GM12878 (cell line): ENCODE results near the gene TBC1D8. TPM values are rescaled to one million over a fixed set of nuclear protein-coding genes. Genes with fewer than 3 reads are reported as not detected.

Source experiments
- ATAC-seq: fragments of 200-7000 bp; cut with Tn5 transposase; 3 replicates; pipeline ENCODE4 v1.9.1; 2020; ENCODE audit warnings: mild to moderate bottlenecking, moderate library complexity
- BruUV-seq: library from RNA; stranded (reverse); fragments of 400-500 nt; replicated peaks from 2 replicates; lab custom pipeline; 2021; lab: Mats Ljungman, UMichigan
- CTCF ChIA-PET: fragments of 300-600 bp; sonication (Branson Sonifier 250); formaldehyde crosslinking; extraction: SDS; loops from one replicate; lab custom pipeline; 2021; ENCODE audit warnings: inconsistent platforms; lab: Yijun Ruan, JAX
- POLR2A ChIA-PET: fragments of 350-600 bp; formaldehyde crosslinking; extraction: SDS; loops from one replicate; lab custom pipeline; 2021; ENCODE audit warnings: inconsistent platforms; lab: Charles Lee
- RAD21 ChIA-PET: fragments of 300-600 bp; sonication (Branson Sonifier 250); formaldehyde crosslinking; loops from one replicate; lab custom pipeline; 2023; ENCODE audit warnings: antibody characterized with exemption; ENCODE audit not compliant: unreplicated experiment; lab: Charles Lee
- SMC1A ChIA-PET: fragments of 300-600 bp; sonication (Branson Sonifier 250); formaldehyde crosslinking; loops from one replicate; lab custom pipeline; 2023; ENCODE audit not compliant: unreplicated experiment, uncharacterized antibody; lab: Charles Lee
- DNase-seq: peaks from one replicate; pipeline ENCODE4 v3.0.0-alpha.2; 2011; ENCODE audit warnings: low read depth, low spot score
- FAIRE-seq: peaks from 3 replicates; lab custom pipeline; 2011; peaks lifted over from hg19 to GRCh38; lab: Jason Lieb, UNC
- H2AFZ ChIP-seq: 2 replicates; pipeline ENCODE4 v1.6.0; 2011; ENCODE audit warnings: low read depth, low read length, control low read depth; ENCODE audit not compliant: control insufficient read depth
- H3K27ac ChIP-seq: 2 replicates; pipeline ENCODE4 v1.5.1; 2011; ENCODE audit warnings: control low read depth; ENCODE audit not compliant: control insufficient read depth, insufficient read depth
- H3K27me3 ChIP-seq, 2 experiments: replicated peaks in 1 of 2; 2 replicates each; pipeline versions ENCODE4 v1.6.0 to v1.6.1; 2011; ENCODE audit warnings: low read length in 1 of 2; ENCODE audit not compliant: control insufficient read depth in 2 of 2, insufficient read depth in 2 of 2
- H3K36me3 ChIP-seq, 2 experiments: 2 replicates each; pipeline ENCODE4 v1.5.1; 2011; ENCODE audit warnings: low read length in 1 of 2; ENCODE audit not compliant: control insufficient read depth in 2 of 2, insufficient read depth in 2 of 2
- H3K4me1 ChIP-seq: 2 replicates; pipeline ENCODE4 v1.6.1; 2011; ENCODE audit warnings: mild to moderate bottlenecking, low read length, moderate library complexity, mixed read lengths; ENCODE audit not compliant: control insufficient read depth, insufficient read depth
- H3K4me2 ChIP-seq: 2 replicates; pipeline ENCODE4 v1.6.0; 2011; ENCODE audit warnings: control low read depth; ENCODE audit not compliant: control insufficient read depth, insufficient read depth
- H3K4me3 ChIP-seq: fragments of 200-600 bp; sonication (generic); 2 replicates; pipeline ENCODE4 v1.5.1; 2016
- H3K79me2 ChIP-seq: 2 replicates; pipeline ENCODE4 v1.6.0; 2011; ENCODE audit warnings: low read length; ENCODE audit not compliant: control insufficient read depth, insufficient read depth
- H3K9ac ChIP-seq: 2 replicates; pipeline ENCODE4 v1.8.0; 2011; ENCODE audit warnings: low read length, control low read depth, mixed read lengths; ENCODE audit not compliant: control insufficient read depth, insufficient read depth
- H3K9me3 ChIP-seq: replicated peaks from 3 replicates; pipeline ENCODE4 v1.5.1; 2011; ENCODE audit warnings: mild to moderate bottlenecking, low read length; ENCODE audit not compliant: control insufficient read depth, insufficient read depth
- H4K20me1 ChIP-seq: 2 replicates; pipeline ENCODE4 v1.6.0; 2011; ENCODE audit not compliant: control insufficient read depth, insufficient read depth
- MYB ChIP-seq: fragments of 150-350 bp; IDR thresholded peaks from 2 replicates; pipeline ENCODE4 v1.6.1; 2014; ENCODE audit warnings: mild to moderate bottlenecking, low read depth, low read length, borderline replicate concordance
- MYC ChIP-seq: IDR thresholded peaks from 2 replicates; pipeline ENCODE4 v1.6.1; 2011; ENCODE audit warnings: mild to moderate bottlenecking, low read length, moderate library complexity, inconsistent platforms; ENCODE audit not compliant: insufficient read depth, insufficient replicate concordance, insufficient read length, severe bottlenecking
- NBN ChIP-seq: fragments of 450-650 bp; IDR thresholded peaks from 2 replicates; pipeline ENCODE4 v1.6.1; 2016
- SUZ12 ChIP-seq: fragments of 200-600 bp; sonication (generic); IDR thresholded peaks from one replicate; pipeline ENCODE4 v1.6.1; 2018; ENCODE audit warnings: antibody characterized with exemption, mild to moderate bottlenecking; ENCODE audit not compliant: unreplicated experiment
- TCF12 ChIP-seq: IDR thresholded peaks from 2 replicates; pipeline ENCODE4 v1.6.1; 2011; ENCODE audit warnings: low read depth, mild to moderate bottlenecking, low read length
- ZBTB4 ChIP-seq: fragments of 450-650 bp; formaldehyde crosslinking; IDR thresholded peaks from 2 replicates; pipeline ENCODE4 v1.4.0; 2022; ENCODE audit warnings: mild to moderate bottlenecking, moderate library complexity
- WGBS: methylation state at CpG from one replicate; pipeline ENCODE4 v1.1.6; 2016; ENCODE audit warnings: low lambda C conversion rate; ENCODE audit not compliant: insufficient replicate concordance, insufficient coverage; ENCODE audit errors: missing lambda C conversion rate; 5-methylcytosine and 5-hydroxymethylcytosine counted together
- in situ Hi-C: fragments of 300-500 bp; cut with MboI; formaldehyde crosslinking; loops from 9 replicates; pipeline ENCODE4 v1.14.3; 2018; ENCODE audit warnings: mixed read lengths
- intact Hi-C: fragments of 100-400 bp; cut with micrococcal nuclease; formaldehyde crosslinking; loops from one replicate; pipeline ENCODE4 v1.14.2; 2022; ENCODE audit not compliant: unreplicated experiment
- polyA plus RNA-seq, 11 experiments: library from polyadenylated mRNA; depleted of rRNA in 4 of 11; unstranded in 6 of 11; stranded (reverse) in 5 of 11; fragments of >200 nt; fragmentation: Nextera tagmentation in 4 of 11; fragmentation: Illumina TruSeq in 1 of 11; extraction: Ambion mirVana in 4 of 11; extraction: Trizol in 1 of 11; gene quantifications; 1 replicate in 1 of 11; 2 replicates in 10 of 11; pipeline versions ENCODE4 v1.2.1 to v1.2.3, GENCODE V29; 2011 to 2016; ENCODE audit warnings: inconsistent platforms in 2 of 11, missing spikeins in 2 of 11, low read depth in 1 of 11
- total RNA-seq, 4 experiments: library from RNA; depleted of rRNA in 3 of 4; stranded (reverse); fragments of >200 nt in 3 of 4; fragmentation: Illumina TruSeq in 1 of 4; extraction: Trizol in 1 of 4; gene quantifications; 2 replicates each; pipeline versions ENCODE4 v1.2.1 to v1.2.3, GENCODE V29; 2013 to 2021

The TBC1D8 gene
- total and polyA plus RNA-seq, 10 of the 15 experiments (the other 5 are each of a cell fraction or from before 2014, with no cell fraction given) = 0.80 to 4.9 (median 4.4) TPM

- WGBS = 75% methylated on average over 3 of the region's 3 CpGs
- H2AFZ ChIP-seq = no peak overlapping the region
- H3K9ac ChIP-seq = no peak overlapping the region
- no peaks in the 10 kb centered on the region for H4K20me1 ChIP-seq
- ChIA-PET POLR2A (no interaction called here), SMC1A (interaction anchor here (1.0 kb wide), 1 partner anchor 14 kb away, joined by 4 read pairs; no protein-coding TSS in a partner anchor), CTCF (no interaction called here), RAD21 (no interaction called here)
- H3K36me3 ChIP-seq = peaks cover 0 to 9% of the 10 kb centered on the region in 2 experiments; a peak in 3 of 4 replicates
- H3K9me3 ChIP-seq = peaks cover 2% of the 10 kb centered on the region; the same call in 1 of the 3 replicates
- no peaks in the 10 kb centered on the region for H3K27me3 ChIP-seq
- in situ Hi-C loops (no loop called here), intact Hi-C loops (loop anchor here (10.0 kb wide), 1 partner anchor 387 kb away; no protein-coding TSS in a partner anchor)
- no peak for DNase-seq
- H3K4me2 ChIP-seq = no peak overlapping the region
- BruUV-seq = no TSS peak
- no peak overlapping the region for H3K27ac ChIP-seq
- ATAC-seq = no peak
- no peak for FAIRE-seq
- H3K79me2 ChIP-seq = peaks cover 2% of the 10 kb centered on the region; the same call in 1 of the 2 replicates
- peaks cover 2% of the 10 kb centered on the region; the same call in 1 of the 2 replicates for H3K4me1 ChIP-seq
- no peak overlapping the region for H3K4me3 ChIP-seq
- TF ChIP-seq MYC (no peak), SUZ12 (no peak), NBN (no peak), ZBTB4 (CRISPR knock-in tag) (no peak), TCF12 (no peak), MYB (no peak)
Measured at GRCh38 chr2:101017371-101017770, 133.8 kb downstream of the TBC1D8 start.
